Esophagus squamous epithelium (tissue), 4 donors: ENCODE results near the gene CCDC157.

Experiments used
- CTCF ChIP-seq, 6 experiments: fragments of 450-650 bp in 4 of 6; fragments of 200-600 bp in 2 of 6; sonication (generic) in 2 of 6; IDR thresholded peaks; one replicate each; pipeline ENCODE4 v1.5.1; 2016 to 2019; ENCODE audit warnings: antibody characterized with exemption in 6 of 6, mild to moderate bottlenecking in 4 of 6, moderate library complexity in 4 of 6
- POLR2A ChIP-seq, 4 donors: fragments of 450-650 bp; IDR thresholded peaks; one replicate each; pipeline ENCODE4 v1.6.1; 2017; ENCODE audit warnings: antibody characterized with exemption in 4 of 4, mild to moderate bottlenecking in 4 of 4, moderate library complexity in 3 of 4

- TF ChIP-seq CTCF (IDR thresholded peaks at IDR 0.05), result no peak
- TF ChIP-seq POLR2A (IDR thresholded peaks at IDR 0.05), result no peak
Measured at GRCh38 chr22:30397656-30398635, 41.1 kb downstream of the CCDC157 start.
